NCI-H510A treated with DMSO at 0.1 percent for 48 hours (cell line): ENCODE measurements around the gene MAN1A1.

Experiments
- DNase-seq: peaks from one replicate; lab custom pipeline; 2025; lab: John Stamatoyannopoulos, UW

Gene MAN1A1

DNA sequence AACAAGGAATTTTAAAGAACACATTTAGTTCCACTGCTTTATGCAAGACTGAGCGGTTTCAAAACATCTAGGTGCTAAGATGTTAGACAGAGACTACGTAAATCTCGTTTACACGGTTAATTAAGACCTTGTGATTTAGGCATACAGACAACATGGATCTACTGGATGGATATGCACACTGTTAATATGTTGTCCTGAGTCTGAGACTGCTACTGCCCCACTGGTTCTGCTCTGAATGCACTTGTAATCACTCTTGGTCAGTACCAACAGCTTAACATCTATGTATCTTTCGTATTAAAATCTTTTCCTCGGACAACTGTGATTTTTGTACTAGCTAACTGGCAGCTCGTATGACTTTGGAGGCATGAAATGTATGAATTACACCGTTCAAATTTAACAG is 3.1 kb downstream of the MAN1A1 start:
- no peak for DNase-seq

DNA sequence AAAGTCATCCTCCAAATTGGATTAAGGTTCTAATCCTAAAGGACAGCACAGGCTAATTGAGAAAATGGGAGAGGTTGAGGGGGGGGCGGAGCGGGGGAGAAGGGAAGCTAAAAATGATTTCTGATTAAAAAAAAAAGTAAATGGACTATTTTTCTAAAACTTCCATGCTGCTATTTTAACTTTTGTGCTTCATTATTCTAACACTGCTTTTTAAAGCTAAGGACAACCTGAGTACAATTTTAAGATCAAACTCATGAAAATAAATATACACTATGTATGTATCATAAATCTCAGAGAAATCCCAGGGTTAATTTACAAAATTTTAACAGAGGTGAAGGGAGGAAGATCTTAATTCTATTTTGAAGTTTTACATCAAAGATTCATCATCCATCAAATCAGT is 4.4 kb downstream of the MAN1A1 start:
- no peak for DNase-seq

DNA sequence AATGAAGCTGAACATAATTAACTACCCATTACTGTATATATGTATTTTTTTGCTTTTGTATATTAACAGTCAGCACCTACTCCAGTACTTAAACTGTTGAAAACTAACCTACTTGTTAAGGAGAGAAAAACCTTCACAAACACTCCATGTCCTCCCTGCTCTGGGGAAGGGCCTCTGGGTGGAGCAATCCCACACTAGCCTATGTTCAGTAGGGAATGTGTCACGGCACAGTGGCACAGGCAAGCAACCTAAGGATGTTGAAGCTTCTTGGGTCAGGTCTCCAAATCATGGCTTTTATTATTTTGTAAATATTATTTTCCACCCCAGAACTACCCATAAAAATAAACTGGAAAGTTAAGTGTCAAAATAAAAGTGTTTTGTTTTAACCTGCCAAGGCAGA is 5.3 kb downstream of the MAN1A1 start:
- DNase-seq, result no peak

DNA sequence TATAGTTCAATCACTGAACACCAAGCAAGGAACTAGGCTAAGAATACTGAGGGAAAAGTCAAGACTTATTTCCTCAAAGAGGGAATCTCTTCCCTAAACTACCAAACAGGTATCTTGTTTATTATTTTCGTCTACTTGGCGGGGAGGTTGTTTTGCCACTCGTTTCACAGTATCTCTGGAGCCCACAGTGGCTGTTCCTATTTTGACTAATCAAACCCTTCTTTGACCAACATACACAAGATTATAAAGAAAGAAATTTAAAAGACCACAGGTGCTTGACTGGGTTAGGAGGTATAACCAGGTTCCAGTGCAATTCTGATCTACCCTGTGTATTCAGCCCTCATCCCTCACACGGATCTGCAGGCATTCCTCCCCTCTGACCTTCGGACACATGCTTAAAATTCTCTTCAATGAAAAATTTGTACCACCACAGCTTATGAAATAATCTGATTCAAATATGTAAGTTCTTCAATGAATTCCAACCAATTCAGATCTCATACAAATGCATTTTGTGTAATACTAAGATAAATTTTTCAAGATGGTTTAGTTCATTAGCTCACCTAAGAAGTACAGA is 5.9 kb downstream of the MAN1A1 start:
- no peak for DNase-seq

DNA sequence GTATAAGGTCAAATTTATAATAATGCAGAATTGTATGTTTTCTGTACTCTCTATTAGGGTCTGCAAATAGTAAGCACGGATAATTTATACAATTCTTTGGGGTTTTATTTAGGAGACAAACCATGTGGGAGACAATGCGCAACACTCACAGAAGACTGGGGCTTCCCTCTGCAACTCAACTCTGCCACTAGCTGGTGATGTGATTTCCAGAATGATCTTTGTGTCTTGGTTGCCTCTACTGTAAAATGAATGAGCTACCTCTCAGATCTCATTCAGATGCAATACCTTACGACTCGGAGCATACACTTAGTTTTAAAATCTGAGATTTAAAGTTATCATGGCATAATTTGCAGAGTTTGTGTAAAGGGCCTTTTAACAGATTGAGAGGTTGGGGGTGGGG is 6.4 kb downstream of the MAN1A1 start:
- DNase-seq, result no peak

DNA sequence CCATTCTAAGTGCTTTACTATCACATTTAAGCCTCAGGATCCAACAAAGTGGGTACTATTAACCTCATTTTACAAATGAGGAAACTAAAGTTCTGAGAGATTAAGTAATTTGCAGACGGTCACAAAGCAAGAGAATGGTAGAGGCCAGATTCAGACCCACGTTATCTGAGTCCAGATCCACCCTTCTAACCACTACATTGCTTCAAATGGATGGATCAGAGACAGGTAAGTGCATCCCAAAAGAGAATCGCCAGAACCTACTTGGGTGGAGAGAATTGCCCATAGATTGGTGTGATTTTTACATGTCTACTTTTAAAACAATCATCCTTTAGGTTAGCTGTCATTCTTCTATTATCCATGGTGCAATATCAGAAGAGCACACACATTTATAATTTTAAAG is 7.1 kb downstream of the MAN1A1 start:
- no peak for DNase-seq

DNA sequence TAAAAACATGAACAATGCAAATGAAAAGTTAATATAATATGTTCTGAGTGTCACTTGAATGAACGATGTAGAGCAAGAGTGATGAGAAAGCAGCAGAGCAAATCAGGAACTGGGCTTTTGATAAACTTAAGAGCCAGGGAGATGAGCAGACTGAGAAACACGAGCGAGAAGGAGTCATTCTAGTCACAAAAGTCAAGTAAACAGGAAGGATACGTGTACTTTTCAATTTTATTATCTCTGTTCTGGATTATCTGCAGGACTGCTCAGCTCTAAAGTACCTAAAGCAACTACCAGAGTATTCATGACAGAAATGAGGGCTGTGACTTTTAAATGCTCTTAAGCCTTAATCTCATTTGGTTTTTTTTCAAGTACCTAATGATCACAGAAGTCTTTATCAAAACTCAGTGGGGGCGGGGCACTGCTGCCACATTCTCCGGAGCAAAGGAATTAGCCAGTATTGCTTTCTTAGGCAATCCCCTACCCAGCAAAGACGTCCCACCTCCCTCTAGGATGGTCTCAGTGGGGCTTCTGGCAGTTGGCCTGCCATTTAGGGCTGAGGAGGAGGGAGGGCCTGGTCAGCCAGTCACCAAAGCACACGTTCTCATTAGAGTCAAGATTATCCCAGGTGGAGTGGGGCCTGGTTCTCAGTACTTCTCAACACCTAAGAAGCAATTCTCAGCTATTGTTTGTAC is 8.6 kb downstream of the MAN1A1 start:
- no peak for DNase-seq

DNA sequence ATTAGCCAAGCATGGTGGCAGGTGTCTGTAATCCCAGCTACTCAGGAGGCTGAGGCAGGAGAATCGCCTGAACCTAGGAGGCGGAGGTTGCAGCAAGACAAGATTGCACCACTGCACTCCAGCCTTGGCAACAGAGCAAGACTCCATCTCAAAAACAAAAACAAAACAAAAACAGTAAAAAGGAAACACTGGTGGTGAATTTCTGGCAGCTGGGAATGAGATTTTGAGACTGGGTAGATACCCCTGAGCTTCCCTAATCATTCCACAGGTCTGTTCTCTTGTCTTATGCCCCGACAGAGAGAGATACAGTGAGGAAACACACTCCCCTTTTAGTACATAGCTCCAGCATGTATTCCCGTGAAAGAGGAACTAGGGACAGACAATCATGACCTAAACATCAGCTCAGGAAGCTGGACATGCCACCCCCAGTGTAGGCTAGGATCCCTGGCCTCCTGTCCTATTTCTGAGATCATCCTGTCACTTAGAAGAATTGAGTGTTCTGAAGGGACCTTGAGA is 9.6 kb downstream of the MAN1A1 start:
- no peak for DNase-seq

DNA sequence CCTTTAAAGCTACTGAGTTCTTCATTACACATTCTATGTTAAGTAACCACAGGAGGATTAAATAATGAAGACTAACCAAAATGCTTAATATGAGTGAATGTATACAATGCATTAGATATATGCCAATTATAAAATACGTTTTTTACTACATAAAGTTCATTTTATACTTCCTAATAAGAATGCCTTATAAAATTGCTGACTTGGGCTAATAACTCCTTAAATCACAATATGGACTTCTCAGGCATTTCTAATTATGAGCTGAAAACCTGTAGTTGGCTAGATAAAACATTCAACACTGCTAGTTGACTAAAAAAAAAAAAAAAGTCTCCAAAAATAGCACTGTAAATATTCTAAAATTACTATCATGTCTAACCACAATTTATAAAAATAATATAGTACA is 11.8 kb downstream of the MAN1A1 start:
- no peak for DNase-seq

DNA sequence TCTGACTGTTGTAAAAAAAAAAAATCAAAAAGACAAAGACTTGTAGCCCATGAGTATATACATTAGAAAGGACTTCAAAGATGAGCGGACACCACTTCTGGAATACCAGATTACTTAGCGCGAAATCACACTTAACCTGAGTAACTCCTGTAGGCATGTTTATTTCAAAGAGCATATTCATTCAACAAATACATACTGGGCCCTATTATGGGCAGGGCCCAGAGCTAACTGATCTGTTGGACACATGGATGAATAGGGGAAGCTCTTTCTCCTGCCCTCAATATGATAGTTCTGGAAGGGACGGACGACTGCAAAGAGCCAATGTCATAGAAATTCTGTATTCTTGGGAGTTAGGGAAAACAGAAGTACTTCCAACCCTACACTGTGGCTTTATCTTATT is 12.3 kb downstream of the MAN1A1 start:
- no peak for DNase-seq

DNA sequence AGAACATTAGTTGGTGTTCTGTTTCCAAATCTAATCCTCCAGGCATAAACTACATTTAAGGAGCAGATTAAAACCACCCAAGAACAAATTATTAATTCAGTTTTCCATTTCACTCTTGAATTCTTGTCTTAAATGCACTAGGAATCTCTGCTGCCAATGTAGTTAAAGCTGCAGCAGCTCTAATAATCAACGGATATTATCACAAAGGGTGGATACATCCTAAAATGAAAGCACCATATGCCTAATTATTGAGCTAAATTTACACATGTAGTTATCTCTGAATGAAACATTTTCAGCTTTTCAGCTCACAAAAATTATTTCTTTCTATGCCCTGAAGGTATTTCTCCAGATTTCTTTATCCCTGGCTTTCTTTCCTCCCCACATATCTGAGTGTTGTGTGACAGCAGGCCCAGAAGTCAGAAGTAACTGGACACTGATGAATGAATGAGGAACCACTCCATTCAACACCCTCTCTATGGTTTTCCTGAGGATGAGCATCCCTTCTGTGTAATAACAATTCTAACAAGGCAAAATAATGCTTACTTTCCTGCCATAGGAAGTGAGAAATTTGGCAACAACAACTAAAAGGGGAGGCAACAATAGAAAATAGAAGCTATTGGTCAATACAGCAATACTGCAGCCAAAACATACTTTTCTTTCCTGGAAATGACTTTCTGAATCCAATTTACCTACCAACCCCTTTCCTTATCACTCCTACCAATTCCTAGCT is 14.9 kb downstream of the MAN1A1 start:
- no peak for DNase-seq

DNA sequence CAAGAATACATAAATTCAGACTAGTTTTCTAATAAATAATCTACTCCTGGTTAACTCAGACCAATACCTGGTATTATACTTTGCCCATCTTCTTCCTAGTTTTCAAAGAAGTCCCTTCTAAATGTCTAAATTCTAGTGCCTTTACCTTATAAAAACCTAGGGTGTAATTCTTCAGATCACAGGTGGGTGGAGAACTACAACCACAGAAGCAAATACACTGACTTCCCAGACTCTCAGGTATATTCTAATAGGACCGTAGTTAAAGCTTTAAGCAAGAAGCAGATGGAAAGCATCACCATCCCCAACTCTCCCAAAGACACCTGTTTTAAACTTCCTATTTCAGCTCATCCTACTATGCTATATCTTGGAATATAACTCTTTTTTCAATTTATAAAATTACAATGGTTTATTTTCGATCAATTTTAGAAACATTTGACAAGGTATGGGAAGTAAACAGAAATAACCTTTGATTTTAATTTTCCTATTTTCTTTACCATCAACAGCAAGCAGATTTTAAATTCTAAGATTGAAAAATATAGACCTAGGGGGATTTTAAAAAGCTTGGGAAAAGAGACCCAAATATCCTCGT is 15.8 kb downstream of the MAN1A1 start:
- DNase-seq, result peak; percentile 23

DNA sequence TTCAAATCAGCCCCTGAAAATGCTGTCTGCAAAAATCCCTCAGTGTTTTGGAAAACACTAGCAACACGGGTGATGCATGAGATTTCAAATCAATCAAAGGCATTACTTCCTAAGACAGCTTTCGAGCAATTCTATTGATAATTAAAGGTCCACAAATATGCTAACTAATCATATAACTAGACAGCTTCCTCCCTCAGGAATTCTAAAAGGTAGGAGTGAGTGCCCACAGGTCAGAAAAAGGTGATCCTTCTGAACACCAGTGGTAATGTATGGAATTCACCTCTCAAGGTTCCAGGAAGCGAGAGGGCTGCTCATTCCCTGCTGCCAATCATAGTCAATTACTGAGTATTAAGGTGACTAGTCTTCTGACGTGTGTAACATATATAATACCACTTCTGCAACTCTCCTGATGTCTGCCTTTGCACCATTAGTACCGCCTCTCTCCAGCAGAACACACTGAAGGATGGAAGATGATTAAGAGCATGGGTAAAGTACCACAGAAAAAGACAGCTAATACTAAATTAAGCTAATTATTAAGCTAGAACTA is 16.4 kb downstream of the MAN1A1 start:
- no peak for DNase-seq

DNA sequence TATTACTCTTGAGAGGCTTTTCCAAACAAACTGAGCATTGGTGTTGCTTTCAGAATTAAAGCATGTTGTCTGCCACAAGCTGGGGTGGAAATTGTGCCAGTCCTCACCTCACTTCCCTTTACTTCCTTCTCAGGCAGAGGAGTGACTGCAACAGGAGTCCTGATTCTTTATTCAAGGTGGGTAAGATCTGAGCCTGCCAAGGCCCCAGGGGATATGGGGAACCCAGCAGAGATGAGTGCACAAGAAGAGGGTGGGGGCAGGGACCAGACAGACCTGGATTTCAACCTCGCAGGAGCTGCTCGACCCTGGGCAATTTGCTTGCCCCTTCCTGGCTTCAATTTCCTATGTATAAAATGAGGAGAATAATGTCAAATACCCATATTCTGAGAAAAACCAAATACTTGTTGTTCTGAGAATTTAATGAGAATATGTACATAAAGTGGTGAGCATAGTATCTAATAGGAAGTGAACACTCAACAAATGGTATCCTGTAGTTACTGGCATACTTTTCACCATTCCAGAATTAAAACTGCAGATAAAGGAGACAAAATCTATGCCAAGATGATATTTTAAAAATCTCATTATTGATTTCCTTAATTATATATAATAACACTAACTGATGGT is 17.8 kb downstream of the MAN1A1 start:
- no peak for DNase-seq

DNA sequence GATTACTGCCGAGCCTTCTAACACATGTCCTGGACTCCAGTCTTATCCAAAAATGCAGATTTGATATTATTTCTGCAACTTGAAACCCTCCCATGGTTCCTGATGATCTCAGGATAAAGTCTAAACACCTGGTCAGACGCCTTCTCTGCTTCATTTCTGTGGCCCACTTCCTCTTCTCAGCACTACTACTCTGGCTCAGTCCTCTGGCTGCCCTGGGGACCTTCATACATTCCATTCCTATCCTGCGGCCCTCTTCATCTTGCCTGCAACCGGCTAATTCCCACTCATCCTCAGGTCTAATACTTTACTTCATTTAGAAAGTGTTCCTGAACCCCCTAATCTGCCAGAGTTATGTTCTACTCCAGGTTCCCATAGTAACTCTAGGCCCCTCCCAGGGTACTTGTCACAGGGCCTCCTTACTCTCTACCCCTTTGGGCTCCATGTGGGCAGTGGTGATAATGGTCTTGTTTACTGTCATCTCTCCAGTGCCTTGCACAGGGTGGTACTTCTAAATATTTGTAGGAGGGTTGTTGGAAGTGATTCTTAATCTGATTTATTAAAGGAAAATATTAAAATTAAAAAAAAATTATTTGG is 18.9 kb downstream of the MAN1A1 start:
- no peak for DNase-seq

DNA sequence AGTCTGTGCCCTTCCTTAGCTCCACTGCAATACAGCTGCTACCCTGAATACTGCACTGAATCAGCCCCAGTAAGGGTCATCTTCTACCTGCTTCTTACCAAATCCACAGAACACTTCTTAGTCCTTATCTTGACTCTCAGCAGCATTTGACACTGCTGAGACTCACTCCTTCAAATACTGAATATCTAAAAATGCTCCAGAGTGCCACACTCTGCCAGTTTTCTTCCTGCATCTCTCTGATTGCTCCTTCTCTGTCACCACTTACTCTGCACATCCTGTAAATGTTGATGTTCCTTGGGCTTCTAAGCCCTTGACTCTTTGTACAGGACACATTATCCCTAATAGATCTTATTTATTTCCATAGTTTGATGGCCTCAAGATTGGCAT is 19.8 kb downstream of the MAN1A1 start:
- no peak for DNase-seq

DNA sequence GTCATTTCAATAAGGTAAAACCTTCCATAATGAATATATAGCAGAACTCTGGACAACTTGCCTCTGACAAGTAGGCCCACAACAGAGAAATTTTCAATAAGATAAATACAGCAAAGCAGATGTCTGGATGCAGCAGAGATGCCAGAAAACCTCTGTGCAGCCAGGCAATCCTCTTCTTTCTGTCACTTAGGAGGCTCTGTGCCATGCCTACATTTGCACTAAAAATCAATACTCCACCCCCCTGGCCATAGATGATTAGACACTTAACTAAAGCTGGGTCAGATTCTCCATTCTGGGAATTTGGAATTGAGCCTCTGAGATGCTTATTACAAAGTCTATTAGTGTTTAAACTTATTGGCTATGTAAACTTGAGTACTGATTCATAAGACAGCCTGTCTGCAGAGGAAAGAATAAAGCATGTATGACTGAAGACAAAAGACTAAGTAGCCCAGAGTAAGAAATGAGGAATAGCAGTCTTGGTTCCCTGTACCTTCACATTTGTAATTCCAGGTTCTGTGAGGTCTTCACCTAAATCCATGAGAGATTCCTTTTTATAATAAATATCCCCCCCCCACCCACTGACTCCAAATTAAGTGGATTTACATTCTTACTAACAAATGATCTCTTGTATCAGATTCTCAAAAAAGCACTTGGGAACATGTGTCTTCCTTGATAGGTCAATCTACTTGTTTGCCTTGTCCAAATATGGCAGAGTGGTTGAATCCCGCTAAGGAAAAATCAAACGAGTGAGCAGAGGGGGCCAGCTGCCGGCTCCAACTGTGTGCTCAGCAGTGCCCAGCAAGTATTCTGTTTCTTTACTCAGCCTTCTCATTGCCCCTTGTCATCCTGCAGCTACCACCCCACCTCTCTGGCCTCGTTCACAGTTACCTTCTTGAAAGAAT is 20.4 kb downstream of the MAN1A1 start:
- DNase-seq, result no peak

DNA sequence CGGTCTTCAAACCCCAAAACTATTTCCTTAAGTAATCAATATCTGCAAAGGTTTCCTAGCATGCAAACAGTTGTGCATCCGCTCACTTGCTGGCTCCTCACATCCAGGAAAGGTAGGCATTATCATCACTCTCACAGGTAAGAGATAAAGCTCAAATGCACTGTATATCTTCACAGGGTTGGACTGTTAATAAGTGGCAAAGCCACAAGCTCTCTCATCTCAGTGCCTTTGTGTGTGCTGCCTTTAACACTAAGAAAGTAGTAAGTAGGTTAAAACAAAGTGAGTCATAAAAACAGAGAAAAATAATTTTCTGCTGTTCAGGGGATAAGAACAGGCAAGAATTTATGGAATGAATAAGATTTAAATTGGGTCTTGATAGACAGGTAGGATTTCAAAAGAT is 21.3 kb downstream of the MAN1A1 start:
- no peak for DNase-seq

DNA sequence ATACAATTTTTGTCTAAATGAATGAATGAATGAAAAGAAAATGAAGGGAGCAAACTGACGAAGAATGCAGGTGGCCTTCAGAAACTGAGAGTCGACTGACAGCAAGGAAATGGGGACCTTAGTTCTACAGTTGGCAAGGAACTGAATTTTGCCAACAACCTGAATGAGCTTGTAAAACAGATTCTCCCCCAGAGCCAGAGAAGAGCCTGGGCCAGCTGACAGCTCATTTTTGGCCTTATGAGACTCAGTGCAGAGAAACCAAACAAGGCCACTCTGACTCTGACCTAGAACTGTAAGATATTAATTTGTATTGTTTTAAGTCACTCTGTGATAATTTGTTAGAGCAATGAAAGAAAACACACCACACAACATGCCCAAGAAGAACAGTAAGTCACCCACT is 21.8 kb downstream of the MAN1A1 start:
- DNase-seq, result no peak

DNA sequence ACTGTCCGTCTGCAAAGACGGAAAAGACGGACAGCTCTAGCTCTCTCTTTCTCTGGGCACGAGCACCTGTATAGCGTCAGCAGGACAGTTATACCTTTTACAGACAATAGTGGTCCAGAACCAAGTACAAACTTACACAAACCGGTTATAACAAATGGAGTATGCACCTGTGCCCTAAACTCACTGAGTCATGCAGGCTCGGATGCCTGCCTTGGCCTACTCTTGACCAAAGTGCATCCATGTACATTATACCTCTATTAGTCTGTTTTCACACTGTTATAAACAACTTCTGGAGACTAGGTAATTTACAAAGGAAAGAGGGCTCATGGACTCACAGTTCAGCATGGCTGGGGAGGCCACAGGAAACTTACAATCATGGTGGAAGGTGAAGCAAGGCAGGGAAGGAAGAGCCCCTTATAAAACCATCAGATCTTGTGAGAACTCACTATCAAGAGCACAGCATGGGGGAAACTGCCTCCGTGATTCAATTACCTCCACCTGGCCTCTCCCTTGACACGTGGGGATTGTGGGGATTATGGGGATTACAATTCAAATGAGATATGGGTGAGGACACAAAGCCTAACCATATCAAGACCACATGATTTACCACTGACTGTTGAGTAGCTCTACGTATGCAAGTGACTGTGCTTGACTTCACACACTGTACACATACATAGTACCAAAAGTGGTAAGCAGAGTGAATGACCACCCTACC is 23.1 kb downstream of the MAN1A1 start:
- DNase-seq, result no peak
